ENCODE results near the gene GPR84. TPM values are rescaled to one million over a fixed set of nuclear protein-coding genes. Genes with fewer than 3 reads are reported as not detected.
"Not testable (repeated sequence)": the region's sequence is repeated elsewhere in the genome, so short reads cannot be mapped to it uniquely, and the experiment has no call there.

Gene GPR84
- total RNA-seq, 1 donor from 2014 or later = 2.3 TPM

DNA sequence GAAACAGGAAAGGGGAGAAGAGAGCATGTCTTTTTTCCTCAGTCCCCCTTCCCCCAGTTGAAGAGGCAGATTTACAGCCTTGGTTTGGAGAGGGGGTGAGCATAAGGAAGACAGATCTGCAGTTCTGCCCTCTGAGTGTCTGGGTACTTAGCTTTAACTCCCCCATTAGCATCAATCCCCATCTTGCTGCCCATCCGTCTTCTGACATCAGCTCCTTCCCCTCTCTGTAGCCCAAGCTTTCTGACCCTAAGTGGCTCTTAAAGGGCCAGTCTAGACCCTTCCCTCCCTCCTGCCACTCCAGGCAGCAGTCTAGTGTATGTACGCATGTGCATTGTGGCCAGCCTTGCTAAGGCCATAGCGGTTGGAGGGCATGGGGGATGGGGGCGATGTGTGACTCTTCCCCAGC, 7.3 kb downstream of the GPR84 start:
- DNase-seq (ENCODE audit: low spot score) = no peak

DNA sequence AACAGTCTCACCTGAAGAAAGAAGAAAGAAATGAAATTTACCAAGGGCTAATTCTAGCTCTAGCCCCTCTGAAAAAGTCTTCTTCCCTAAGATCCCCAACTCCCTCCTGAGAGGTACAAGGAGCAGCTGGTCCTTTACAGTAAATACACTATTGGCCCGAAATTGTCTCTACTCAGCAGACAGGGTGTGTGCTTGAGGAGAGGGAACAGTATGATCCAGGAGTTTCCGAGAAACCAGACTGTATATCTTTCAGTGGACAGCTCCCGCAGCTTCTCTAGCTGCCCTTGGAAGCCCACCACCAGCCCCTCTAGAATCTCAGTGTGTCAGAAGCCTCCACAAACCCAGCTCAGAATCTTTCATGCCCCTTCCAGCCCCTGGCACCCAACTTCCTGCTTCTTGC, 8.1 kb downstream of the GPR84 start:
- no peak for DNase-seq (ENCODE audit: low spot score)

DNA sequence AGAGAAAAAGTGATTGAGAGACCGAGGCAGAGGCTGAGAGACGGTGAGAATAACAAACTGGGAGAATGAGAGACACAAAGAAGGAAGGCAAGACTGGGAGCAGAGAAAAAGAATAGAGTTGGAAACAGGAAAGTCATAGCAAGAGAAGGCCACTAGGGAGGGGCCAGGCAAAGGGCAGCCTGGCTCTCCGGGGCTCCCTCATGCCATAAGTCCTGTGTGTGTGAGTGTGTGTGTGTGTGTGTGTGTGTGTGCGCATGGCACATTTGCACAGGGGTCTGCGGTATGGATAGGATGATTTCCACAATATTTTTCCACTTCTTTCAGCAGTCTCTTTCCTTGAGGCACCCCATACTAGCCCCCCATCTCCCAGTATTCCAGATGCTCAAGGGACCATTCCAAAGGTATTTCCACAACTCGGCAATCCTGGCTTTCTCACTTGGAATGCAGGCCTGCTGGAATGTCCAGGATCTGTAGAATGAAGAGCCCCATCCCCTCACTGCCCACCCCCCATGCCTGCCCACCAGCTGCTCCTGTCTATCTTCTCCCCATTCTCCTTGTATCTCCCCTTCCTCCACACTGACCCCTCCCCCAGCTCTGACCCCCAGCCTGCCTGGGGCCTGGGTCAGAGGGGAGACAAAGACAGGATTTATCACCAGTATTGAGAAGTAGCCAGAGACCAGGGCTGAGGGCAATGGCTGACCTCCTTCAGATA, 9.0 kb downstream of the GPR84 start:
- no peak for DNase-seq (ENCODE audit: low spot score)

DNA sequence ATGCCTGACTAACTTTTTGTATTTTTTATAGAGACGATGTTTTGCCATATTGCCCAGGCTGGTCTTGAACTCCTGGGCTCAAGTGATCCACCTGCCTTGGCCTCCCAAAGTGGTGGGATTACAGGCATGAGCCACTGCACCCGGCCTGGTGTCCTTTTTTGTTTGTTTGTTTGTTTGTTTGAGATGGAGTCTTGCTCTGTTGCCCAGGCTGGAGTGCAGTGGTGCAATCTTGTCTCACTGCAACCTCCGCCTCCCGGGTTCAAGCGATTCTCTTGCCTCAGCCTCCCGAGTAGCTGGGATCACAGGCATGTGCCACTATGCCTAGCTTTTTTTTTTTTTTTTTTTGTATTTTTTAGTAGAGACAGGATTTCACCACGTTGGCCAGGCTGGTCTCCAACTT, 10.0 kb downstream of the GPR84 start:
- not testable (repeated sequence) for DNase-seq (ENCODE audit: low spot score)

DNA sequence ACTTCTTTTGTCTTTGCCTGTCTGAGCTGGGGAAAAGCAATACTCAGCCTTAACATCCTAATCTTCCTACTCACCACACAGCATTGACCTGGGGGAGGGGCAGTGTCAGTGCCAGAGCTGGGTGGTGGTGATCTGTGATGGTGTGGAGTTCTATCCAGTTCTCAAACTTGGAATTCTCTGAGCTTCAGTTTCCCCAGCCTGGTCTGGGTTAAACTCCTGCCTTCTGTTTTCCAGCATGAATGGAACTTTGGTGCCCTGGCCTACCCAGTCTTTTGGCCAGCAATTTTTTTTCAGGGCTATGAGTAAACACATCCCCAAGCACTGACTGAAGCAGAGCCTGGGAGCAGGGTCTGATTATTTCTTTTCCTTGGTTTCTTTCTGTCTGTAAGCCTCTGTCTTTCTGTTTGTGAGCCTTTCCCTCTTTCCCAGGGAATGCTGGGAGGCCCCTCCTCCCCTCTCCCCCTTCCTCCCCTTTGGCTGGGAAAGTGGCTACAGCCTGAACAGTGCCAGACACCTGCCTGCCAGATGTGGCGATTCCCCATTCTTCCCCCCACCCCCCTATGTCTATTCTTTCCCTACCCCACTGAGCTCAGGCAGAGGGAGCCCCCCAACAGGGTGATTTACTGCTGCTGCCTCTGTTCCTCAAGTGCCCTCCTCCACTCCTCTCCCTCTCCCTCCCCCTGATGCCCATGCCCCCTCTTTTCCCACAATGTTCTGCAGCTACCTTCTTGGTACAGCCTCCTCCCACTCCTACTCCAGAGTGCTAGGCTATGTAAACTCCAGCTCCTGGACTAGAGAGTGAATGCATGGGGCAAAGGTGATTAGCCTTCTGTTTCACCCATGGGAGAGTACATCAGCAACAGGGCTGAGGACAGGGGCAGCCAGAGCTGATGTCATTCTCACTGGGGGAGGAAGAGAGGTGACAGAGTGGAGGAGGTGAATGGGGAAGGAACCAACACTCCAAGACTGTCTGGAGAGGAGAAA, 11.1 kb downstream of the GPR84 start:
- no peak for DNase-seq (ENCODE audit: low spot score)

DNA sequence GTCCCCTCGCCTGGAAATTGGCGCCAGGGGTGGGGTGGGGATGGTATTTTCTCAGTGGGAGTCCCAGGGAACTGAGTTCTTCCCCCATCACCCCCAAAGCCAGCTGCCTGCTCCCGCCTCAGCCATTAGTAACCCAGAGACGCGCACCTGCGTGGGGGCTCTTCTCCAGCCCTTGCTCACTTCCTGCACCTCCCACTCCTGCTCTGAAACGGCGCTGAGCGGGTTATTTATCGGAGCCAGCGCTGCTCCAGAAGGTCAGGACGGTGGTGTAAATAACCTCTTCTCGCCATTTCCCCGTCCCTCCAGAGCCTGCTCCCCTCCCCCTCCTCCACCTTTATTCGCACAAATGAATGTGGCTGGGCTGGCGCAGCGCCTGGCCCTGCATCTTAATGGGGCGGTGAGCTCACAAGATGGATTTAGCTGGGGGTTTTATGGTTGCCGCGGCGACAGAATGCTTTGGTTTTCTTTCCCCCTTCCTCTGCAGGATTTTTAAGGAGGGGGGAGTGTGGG, 12.2 kb downstream of the GPR84 start:
- no peak for DNase-seq (ENCODE audit: low spot score)

DNA sequence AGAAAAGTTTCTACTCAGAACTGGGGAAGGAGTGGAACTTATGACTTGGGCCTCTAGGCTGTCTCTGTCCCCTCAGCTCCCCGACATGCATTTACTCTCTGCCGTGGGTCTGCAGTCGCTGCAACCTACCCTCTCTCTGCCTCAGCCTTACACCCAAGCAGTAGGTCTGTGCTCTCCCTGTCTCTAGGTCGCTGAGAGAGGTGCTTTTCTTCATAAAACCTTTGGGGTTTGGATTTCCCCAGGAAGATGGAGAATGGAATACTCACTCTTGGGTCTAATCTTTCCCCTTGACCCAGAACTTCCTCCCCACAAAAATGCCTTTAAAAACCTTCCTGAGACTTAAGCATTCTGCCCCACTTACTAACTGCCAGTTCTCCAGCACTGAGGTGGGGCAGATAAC, 12.9 kb downstream of the GPR84 start:
- no peak for DNase-seq (ENCODE audit: low spot score)

DNA sequence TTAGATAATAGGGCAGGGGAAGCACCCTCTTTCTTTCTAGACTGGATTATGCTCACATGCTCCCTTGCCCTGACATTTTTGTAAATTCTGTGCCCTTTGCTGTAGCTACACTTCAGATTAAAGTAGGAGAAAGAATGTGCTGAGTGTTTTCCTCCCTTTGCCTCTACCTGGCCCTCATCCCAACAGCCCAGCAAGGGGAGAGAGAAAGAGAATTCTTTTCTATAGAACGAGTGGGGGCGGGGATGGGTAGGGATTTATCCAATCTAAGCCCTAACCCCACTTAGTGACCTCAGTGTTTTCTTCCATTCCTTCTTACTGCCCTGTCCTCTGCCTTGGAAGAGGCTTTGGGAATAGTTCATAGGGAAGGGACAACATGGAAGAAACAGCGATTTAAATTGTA, 13.5 kb downstream of the GPR84 start:
- no peak for DNase-seq (ENCODE audit: low spot score)

DNA sequence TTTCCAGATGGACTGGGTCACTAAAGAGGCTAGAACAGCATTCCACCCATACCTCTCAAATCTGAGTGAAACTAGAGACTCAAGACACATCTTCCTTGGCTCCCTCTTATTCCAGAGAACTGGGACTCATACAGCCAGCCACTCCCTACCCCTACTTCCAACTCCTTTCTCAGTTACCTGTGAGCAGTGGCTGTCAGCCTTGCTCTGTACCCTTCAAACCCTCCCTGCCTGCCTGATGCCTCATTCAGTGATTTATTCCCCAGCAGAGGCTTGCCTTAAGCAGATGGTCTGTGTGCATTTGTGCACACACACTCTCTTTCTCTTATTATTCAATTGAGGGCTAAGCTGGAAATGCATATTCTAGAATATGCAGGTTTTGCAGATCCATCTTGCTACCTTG, 14.6 kb downstream of the GPR84 start:
- DNase-seq (ENCODE audit: low spot score) = no peak

DNA sequence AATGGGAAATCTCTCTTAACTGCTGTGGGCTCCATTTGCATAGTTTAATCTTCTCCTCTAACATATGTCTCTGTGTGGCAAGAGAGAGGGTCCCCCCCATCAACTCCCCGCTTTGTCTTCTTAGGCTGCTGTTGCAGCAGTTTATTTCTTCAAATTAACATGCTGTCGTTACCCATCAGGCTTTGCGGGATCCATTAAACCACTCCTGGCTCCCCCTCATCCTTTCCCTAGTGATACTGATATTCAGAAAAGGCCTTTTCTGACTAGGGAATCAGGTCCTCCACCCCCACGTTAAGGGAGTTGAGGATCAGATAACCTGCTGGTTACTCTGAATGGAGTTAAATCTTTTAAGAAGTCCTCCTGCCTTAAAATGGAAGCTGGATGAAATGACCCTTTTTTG, 15.2 kb downstream of the GPR84 start:
- no peak for DNase-seq (ENCODE audit: low spot score)

DNA sequence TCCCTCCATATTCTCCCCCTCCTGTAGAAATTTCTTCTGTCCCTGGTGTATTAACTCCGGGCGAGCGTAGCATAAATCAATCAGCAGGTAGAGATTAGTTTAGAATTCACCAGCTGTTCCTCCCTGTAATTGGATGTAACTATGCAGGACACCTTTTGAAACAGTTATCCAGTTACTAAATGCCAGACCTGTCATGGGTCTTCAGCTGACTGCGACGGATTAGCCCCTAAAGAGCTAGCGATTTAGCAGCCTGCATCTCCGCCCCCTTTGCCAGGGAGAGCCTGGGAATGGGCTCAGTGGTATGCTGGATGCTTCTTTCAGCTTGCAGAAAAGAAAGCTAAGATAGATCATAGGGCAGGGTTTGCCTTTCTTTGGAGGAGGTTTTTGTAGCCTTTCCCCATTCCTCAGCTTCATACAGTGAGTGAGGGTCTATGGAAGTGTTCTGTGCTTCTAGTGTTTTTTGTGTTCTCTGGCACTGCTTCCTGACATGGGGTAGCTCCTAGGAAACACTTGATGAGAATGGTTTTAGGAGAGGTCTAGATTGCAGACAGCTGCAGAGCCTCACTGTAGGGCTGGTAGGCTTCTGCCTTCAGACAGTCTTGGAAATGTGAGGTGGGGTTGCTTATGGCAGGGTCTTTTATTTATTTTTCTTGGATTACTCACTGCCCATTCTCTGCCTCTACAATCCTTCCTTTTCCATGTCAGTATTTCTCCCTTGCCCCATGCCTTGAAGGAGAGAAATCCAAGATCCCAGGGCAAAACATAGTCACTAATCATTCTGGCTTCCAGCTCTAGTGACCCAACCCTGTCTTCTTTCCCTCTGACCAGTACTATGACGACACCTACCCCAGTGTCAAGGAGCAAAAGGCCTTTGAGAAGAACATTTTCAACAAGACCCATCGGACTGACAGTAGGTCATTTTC, 22.6 kb downstream of the GPR84 start:
- DNase-seq (ENCODE audit: low spot score) = no peak

DNA sequence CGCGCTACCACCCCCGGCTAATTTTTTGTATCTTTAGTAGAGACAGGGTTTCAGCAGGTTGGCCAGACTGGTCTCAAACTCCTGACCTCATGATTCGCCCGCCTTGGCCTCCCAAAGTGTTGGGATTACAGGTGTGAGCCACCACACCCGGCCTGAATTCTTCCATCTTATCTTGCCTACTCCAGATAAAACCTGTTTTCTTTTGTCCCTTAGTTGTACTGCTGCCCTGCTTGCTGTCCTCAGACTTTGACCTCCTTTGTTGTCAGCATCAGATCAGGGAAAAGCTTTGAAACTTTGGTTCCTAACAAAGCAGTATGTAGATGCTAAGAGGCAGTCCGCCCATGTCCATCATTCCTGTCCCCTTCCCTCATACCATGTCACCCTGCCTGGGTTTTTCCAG, 23.4 kb downstream of the GPR84 start:
- DNase-seq (ENCODE audit: low spot score) = no peak

DNA sequence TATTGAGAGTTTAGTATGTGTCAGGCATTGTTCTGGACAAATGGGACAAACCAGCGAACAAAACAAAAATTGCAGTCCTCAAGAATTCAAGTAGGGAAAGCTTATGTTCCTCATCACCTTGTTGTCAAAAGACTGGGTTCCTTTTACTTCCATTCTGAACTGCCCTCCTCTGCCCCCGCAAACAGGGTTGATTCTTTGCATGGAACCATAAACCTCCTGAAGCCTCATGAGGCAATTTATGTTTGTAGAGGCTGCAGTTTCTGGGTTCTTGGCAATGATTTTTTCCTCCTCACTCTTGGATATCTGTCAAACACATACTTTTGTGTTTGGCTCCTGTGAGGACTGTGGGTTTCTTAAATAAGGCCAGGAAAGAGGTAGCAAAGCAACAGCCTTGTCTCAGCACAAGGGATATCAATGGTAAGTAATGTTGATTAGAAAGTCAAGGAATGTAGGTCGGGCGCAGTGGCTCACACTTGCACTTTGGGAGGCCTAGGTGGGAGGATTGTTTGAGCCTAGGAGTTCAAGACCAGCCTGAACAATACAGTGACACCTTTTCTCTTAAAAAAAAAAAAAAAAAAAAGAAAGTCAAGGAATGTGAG, 25.5 kb downstream of the GPR84 start:
- no peak for DNase-seq (ENCODE audit: low spot score)

DNA sequence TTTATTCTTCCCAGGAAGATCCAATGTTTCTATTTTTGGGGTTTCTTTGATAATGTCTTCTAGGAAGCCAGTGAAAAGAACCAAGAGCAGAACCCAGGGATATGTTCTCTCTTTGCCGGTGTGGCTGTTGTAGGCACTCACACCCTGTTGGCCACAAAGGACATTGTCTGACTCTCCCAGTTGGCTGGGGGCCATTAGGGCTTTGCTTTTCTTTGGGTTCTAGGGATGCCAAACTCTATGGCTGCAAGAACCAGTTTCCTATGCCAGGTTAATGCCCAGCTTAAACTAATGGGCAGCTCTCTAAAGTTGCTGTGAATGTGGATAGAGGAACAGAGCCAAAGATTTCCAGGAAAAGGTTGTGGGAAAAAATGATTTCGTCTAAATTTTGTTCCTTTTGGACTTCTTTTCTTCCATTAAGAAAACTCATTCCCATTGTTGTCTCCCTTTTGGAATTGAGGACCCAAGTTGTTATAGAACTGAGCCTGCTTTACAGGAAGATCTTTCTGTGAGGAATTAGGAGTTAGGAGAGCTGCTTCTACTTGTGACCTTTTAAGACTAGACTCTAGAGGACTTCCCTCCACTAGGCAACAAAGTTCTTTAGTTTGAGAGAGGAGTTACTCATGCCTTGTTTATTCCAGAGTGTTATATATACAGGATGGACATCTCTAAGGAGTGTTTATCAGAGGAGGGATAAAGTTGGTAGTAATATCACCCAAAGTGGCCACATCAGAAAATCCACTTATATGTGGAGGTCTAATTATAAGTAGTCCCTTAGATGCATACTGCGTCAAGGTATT, 26.2 kb downstream of the GPR84 start:
- no peak for DNase-seq (ENCODE audit: low spot score)

DNA sequence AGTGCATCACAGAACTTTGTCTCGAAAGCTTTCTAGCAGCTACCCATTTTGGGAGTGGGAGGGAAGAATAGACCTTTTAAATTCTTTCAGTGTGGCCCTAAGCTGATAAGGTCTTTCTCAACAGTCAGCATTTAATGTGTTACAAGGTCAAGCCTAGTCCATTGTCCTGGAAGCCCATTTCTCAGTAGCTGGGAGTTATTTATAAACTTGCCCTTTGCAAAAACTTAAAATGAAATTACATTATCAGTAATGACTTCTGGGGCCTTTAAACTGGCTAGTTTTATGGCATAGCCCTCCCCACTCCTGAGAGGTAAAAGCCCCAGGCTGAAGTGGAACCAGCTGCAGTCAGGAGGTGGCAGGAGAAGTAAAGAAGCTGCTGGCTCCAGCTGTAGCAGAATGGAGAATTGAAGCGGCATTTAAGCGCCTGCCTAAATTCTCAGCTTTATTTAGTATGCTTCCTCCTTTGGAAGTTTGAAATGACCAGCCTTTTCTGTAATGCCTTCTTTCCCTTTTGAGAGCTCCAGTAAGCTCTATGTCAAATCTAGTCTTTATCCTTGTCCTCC, 26.9 kb downstream of the GPR84 start:
- no peak for DNase-seq (ENCODE audit: low spot score)

DNA sequence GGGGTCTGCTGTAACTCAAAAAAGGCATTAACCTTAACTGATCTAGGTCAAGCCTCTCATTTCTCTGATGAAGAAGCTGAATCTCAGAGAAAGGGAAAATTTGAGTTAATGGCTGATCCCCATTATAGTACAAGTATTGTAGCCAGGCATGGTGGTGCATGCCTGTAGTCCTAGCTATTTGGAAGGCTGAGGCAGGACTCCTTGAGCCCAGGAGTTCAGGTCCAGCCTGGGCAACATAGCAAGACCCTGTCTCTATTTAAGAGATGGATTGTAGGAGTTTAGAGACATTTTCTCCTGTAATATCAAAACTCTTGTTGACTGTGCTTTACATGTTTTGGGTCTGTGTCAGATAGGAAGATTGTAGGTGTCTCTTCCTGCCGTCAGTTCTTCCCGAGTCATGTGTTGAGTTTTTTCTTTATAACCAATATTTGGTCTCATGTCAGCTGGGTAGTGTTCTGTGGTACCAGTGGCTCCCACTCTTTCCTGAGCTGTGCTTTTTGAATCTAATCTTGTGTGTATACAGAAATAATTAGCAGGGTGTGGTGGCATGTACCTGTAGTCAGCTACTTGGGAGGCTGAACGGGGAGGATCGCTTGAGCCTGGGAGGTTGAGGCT, 30.8 kb downstream of the GPR84 start:
- DNase-seq (ENCODE audit: low spot score) = no peak

DNA sequence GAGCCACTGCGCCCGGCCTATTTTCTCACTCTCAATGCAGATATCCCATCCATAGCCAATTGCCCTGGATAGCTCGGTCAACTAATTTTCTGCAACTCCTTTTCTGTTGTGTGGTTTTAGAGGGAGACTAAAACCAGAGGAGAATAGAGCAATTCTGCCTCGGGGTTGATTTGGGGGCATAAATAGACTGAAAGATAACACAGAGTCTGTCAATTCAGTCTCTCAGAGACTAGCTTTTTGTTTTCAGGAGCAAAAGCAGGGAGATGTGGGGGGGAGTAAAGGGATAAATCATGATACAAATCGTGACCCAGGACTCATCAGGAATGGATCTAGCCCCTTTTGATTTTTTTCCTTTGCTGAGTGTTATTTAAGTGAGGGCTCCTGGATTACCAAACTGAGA, 32.8 kb downstream of the GPR84 start:
- no peak for DNase-seq (ENCODE audit: low spot score)

DNA sequence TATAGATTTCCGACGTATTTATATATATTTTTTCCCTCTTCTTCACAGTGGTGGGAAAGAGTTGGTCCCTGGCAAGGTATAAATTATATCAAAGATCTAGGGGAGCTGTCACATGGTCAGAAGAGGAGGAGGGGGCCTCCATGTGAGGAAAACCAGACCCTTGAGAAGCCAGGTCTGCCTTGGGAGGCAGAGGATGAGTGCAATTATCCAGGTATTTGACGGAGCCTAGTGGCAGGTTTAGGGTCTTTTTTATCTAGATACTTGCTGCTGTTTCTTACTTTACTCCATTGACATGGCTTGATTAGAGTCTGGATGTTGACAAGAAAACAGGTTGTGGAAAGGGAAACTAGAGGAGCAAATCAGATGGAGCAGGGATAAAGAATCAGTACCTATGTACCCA, 33.8 kb downstream of the GPR84 start:
- no peak for DNase-seq (ENCODE audit: low spot score)

DNA sequence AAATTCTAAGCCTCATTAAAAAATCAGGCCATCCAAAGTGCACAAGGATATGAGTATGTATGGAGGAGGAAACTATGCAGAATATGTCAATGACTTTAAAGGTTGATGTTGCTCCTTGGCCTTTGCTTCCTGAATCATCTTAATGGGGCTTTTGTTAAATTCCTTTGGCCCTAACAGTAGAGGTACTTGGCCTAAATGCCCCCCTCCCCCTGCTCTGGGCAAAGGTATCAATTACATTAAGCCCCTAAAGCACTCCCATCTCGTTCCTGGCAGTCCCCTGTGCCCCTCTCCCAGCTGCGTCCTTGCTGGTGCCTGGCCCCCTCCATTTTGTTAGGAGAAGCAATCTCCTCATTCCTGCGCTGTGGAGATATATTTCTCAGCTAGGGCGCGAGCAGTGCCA, 34.5 kb downstream of the GPR84 start:
- no peak for DNase-seq (ENCODE audit: low spot score)

All from mesenteric fat pad (tissue), 1 donor.